HEK293T (cell line): ENCODE data around the gene DAPK1.

Source experiments
- ARNT ChIP-seq: fragments of 450-650 bp; IDR thresholded peaks from 2 replicates; pipeline ENCODE4 v1.6.1; 2017; ENCODE audit warnings: mild to moderate bottlenecking
- BHLHE40 ChIP-seq: fragments of 450-650 bp; IDR thresholded peaks from 2 replicates; pipeline ENCODE4 v1.6.1; 2016; ENCODE audit warnings: mild to moderate bottlenecking, moderate library complexity, borderline replicate concordance
- CTBP1 ChIP-seq: fragments of 450-650 bp; IDR thresholded peaks from 2 replicates; pipeline ENCODE4 v1.6.1; 2016; ENCODE audit warnings: borderline replicate concordance
- ELF4 ChIP-seq: fragments of 450-650 bp; IDR thresholded peaks from 2 replicates; pipeline ENCODE4 v1.6.1; 2017; ENCODE audit warnings: antibody characterized with exemption
- FOXA1 ChIP-seq: fragments of 450-650 bp; IDR thresholded peaks from 2 replicates; pipeline ENCODE4 v1.6.1; 2016; ENCODE audit warnings: mild to moderate bottlenecking
- FOXK2 ChIP-seq: fragments of 450-650 bp; IDR thresholded peaks from 2 replicates; pipeline ENCODE4 v1.6.1; 2016; ENCODE audit warnings: mild to moderate bottlenecking
- FOXM1 ChIP-seq: fragments of 450-650 bp; IDR thresholded peaks from 2 replicates; pipeline ENCODE4 v1.6.1; 2017; ENCODE audit warnings: mild to moderate bottlenecking, borderline replicate concordance
- HDGF ChIP-seq: fragments of 450-650 bp; IDR thresholded peaks from 2 replicates; pipeline ENCODE4 v1.6.1; 2017; ENCODE audit warnings: antibody characterized with exemption, borderline replicate concordance
- LEF1 ChIP-seq: fragments of 450-650 bp; IDR thresholded peaks from 2 replicates; pipeline ENCODE4 v1.6.1; 2017; ENCODE audit warnings: mild to moderate bottlenecking, borderline replicate concordance
- PKNOX1 ChIP-seq: fragments of 450-650 bp; IDR thresholded peaks from 2 replicates; pipeline ENCODE4 v1.6.1; 2016
- SP1 ChIP-seq: fragments of 450-650 bp; IDR thresholded peaks from 2 replicates; pipeline ENCODE4 v1.6.1; 2017
- ZNF384 ChIP-seq: fragments of 450-650 bp; IDR thresholded peaks from 2 replicates; pipeline ENCODE4 v1.6.1; 2016

GRCh38 chr9:87618931-87619330, 121.3 kb downstream of the DAPK1 start:
- TF ChIP-seq BHLHE40 (no peak), PKNOX1 (no peak), SP1 (no peak), LEF1 (no peak), HDGF (no peak), ELF4 (no peak), ARNT (no peak), FOXA1 (no peak), ZNF384 (no peak), CTBP1 (no peak), FOXM1 (no peak), FOXK2 (no peak)
